ENCODE data around the gene SEZ6L2.
"Not testable (repeated sequence)": the region's sequence is repeated elsewhere in the genome, so short reads cannot be mapped to it uniquely, and the experiment has no call there.

The SEZ6L2 gene

DNA sequence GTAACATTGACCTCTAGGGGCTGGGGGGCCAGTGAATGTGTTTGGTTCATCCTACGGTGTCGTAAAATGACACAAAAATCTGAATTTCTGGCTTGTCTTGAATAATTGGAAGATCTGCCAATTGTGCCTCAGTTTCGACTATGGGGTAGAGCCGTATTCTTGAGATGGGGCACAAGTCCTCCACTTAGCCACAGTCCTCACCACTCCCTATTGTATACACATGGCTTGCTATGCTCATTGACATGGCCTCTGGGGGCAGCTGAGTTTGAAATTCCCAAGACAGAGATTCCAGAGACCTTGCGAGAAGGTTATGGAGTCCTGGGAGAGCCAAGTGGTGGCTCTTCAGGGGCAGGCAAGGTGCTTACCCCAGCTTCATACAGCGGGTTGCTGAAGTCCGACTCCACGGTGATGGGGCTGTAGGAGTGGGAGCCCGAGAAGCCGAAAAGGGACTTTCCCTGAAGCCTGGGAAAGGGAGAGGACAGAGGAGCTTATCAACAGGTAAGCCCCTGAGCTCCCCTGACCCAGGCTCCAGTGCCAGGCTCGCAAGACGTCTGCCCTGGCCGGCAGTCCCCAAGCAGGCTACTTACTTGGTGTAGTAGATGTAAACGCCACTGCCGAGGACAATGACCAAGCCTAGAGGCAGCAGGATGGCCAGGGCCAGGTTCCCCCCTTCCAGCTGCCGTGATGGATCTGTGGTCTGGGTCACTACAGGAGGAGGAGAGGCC lies 27.4 kb downstream of the SEZ6L2 start:
- DNase-seq (ENCODE audit: low spot score) = no peak
- TF ChIP-seq, protein P1, sequence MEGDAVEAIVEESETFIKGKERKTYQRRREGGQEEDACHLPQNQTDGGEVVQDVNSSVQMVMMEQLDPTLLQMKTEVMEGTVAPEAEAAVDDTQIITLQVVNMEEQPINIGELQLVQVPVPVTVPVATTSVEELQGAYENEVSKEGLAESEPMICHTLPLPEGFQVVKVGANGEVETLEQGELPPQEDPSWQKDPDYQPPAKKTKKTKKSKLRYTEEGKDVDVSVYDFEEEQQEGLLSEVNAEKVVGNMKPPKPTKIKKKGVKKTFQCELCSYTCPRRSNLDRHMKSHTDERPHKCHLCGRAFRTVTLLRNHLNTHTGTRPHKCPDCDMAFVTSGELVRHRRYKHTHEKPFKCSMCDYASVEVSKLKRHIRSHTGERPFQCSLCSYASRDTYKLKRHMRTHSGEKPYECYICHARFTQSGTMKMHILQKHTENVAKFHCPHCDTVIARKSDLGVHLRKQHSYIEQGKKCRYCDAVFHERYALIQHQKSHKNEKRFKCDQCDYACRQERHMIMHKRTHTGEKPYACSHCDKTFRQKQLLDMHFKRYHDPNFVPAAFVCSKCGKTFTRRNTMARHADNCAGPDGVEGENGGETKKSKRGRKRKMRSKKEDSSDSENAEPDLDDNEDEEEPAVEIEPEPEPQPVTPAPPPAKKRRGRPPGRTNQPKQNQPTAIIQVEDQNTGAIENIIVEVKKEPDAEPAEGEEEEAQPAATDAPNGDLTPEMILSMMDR (IDR thresholded peaks at IDR 0.05) = no peak
- no peak overlapping the region for H3K4me3 ChIP-seq
- H3K27ac ChIP-seq = no peak overlapping the region

GRCh38 chr16:29869067-29869466 lies 30.3 kb downstream of the SEZ6L2 start:
- H3K27ac ChIP-seq; DNase-seq (ENCODE audit: low spot score); H3K4me3 ChIP-seq: not testable (repeated sequence)

- DNase-seq (ENCODE audit: low spot score) = no peak
- TF ChIP-seq, protein P1 (IDR thresholded peaks at IDR 0.05) = no peak
- Histone ChIP-seq H3K4me3 (no peak overlapping the region), H3K27ac (no peak overlapping the region)
Observed at GRCh38 chr16:29868396-29869009, 30.8 kb downstream of the SEZ6L2 start.

DNA sequence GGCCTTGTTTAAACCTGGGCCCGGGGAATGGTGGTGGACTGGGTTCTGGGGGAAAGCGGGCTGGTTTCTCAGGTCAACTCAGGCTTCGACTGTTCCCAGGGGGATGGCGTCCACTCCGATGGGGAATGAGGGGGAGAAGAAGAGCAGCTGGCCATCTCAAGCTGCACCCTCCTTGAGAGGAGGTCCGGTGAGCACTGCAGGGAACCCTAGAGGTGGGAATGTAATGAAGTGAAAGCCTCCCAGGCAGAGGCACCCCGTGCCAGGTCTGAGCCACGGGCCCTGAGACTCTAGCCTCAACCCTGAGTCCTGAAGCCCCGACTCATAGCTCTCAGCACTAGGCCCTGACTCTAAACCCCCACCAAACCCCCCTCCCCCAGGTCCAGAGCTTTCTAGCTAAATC lies 35.1 kb downstream of the SEZ6L2 start:
- Histone ChIP-seq H3K4me3 (no peak overlapping the region), H3K27ac (no peak overlapping the region)
- TF ChIP-seq, protein P1 (IDR thresholded peaks at IDR 0.05) = no peak
- DNase-seq (ENCODE audit: low spot score) = no peak

- Histone ChIP-seq H3K4me3 (peak overlapping the region; percentile 91), H3K27ac (peak overlapping the region; percentile 82 to 85)
- TF ChIP-seq, protein P1 (IDR thresholded peaks at IDR 0.05) = peak; percentile 1
- DNase-seq (ENCODE audit: low spot score) = no peak
Observed at GRCh38 chr16:29863669-29863984, 35.7 kb downstream of the SEZ6L2 start.

GRCh38 chr16:29862884-29863668 lies 36.3 kb downstream of the SEZ6L2 start, which contains the start of gene CDIPT:
CDIPT (minus strand) TSS chr16:29863226; CDS start chr16:29862857, 369 bp downstream.
- H3K4me3 ChIP-seq = peak within 1 kb of the TSS; percentile 91
- H3K27ac ChIP-seq = peak within 1 kb of the TSS; percentile 82 to 85
- peak; percentile 94 for DNase-seq (ENCODE audit: low spot score)
- TF ChIP-seq, protein P1 (IDR thresholded peaks at IDR 0.05) = peak; percentile 15

DNA sequence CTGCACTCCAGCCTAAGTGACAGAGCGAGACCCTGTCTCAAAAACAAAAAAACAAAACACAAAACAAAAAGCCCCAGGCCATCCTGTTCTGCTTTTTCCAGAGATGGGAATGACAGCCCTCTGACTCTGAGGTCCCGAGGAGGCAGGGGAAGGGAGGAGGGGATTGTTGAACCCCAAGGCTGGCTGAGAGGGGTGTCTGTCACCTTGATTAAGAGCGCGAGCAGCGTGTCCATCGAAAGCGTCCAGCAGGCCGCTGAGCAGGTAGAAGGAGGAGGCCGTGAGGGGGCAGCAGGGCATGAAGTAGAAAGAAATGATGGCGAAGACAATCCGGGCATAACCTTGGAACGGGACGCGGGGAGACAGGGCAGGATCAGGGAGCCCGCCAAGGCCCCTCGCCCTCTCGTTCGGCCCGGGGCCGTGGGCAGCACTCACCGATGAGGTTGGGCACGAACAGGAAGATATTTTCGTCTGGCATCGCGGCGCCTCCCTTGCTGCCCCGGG lies 36.9 kb downstream of the SEZ6L2 start:
- TF ChIP-seq, protein P1 (IDR thresholded peaks at IDR 0.05) = no peak
- H3K4me3 ChIP-seq = peak overlapping the region; percentile 91
- H3K27ac ChIP-seq = peak overlapping the region; percentile 82 to 85
- DNase-seq (ENCODE audit: low spot score) = no peak
